Smooth muscle cell (in vitro differentiated cells): ENCODE measurements around the gene CYP2B6. TPM values are rescaled to one million over a fixed set of nuclear protein-coding genes. Genes with fewer than 3 reads are reported as not detected.

Source experiments
- DNase-seq: peaks from one replicate; lab custom pipeline; 2025; ENCODE audit not compliant: unreplicated experiment; lab: John Stamatoyannopoulos, UW
- H2AFZ ChIP-seq: fragments of 200-600 bp; sonication (generic); 2 replicates; pipeline ENCODE4 v1.6.0; 2016; ENCODE audit warnings: antibody characterized with exemption, low read depth, mild to moderate bottlenecking
- H3F3A ChIP-seq: fragments of 200-600 bp; sonication (generic); 2 replicates; pipeline ENCODE4 v1.6.0; 2017; ENCODE audit warnings: antibody characterized with exemption, low read depth
- H3K27ac ChIP-seq: fragments of 200-600 bp; sonication (generic); 2 replicates; pipeline ENCODE4 v1.5.1; 2016; ENCODE audit warnings: low read depth, mild to moderate bottlenecking
- H3K27me3 ChIP-seq: fragments of 200-600 bp; sonication (generic); 2 replicates; pipeline ENCODE4 v1.6.1; 2016; ENCODE audit warnings: low read depth, mild to moderate bottlenecking
- H3K36me3 ChIP-seq: fragments of 200-600 bp; sonication (generic); 2 replicates; pipeline ENCODE4 v1.5.1; 2016; ENCODE audit warnings: low read depth
- H3K4me1 ChIP-seq: fragments of 200-600 bp; sonication (generic); 2 replicates; pipeline ENCODE4 v1.5.1; 2016; ENCODE audit warnings: low read depth
- H3K4me2 ChIP-seq: fragments of 200-600 bp; sonication (generic); 2 replicates; pipeline ENCODE4 v1.6.0; 2016; ENCODE audit warnings: mild to moderate bottlenecking
- H3K4me3 ChIP-seq: fragments of 200-600 bp; sonication (generic); 2 replicates; pipeline ENCODE4 v1.5.1; 2016; ENCODE audit warnings: mild to moderate bottlenecking
- H3K79me2 ChIP-seq: fragments of 200-600 bp; sonication (generic); 2 replicates; pipeline ENCODE4 v1.6.0; 2016; ENCODE audit warnings: low read depth, mild to moderate bottlenecking
- H3K9ac ChIP-seq: fragments of 200-600 bp; sonication (generic); 2 replicates; pipeline ENCODE4 v1.6.0; 2016; ENCODE audit warnings: low read depth
- H3K9me3 ChIP-seq: fragments of 200-600 bp; sonication (generic); replicated peaks from 2 replicates; pipeline ENCODE4 v1.5.1; 2016; ENCODE audit warnings: low read depth
- H4K20me1 ChIP-seq: fragments of 200-600 bp; sonication (generic); 2 replicates; pipeline ENCODE4 v1.6.0; 2016; ENCODE audit warnings: low read depth
- CTCF ChIP-seq: fragments of 200-600 bp; sonication (generic); IDR thresholded peaks from 2 replicates; pipeline ENCODE4 v1.5.1; 2017; ENCODE audit warnings: borderline replicate concordance, mild to moderate bottlenecking, antibody characterized with exemption; ENCODE audit not compliant: insufficient read depth, poor library complexity, severe bottlenecking
- WGBS: methylation state at CpG from one replicate; pipeline ENCODE4 v1.1.7; 2016; ENCODE audit warnings: low lambda C conversion rate; 5-methylcytosine and 5-hydroxymethylcytosine counted together
- polyA plus RNA-seq: library from polyadenylated mRNA; unstranded; fragments of >200 nt; fragmentation: Nextera tagmentation; extraction: Ambion mirVana; gene quantifications from 2 replicates; pipeline ENCODE4 v1.2.1, GENCODE V29; 2016
- total RNA-seq: library from RNA; depleted of rRNA; stranded (reverse); fragments of >200 nt; gene quantifications from 2 replicates; pipeline ENCODE4 v1.2.3, GENCODE V29; 2014

The CYP2B6 gene
- total and polyA plus RNA-seq, 2 experiments from 2014 or later = not detected

GRCh38 chr19:41019346-41019745 is 28.3 kb downstream of the CYP2B6 start:
- TF ChIP-seq CTCF = no peak
- no peak overlapping the region for H3K4me2 ChIP-seq
- H3K27me3 ChIP-seq = no peaks in the 10 kb centered on the region
- no peak for DNase-seq
- no peak overlapping the region for H3K4me3 ChIP-seq
- no peaks in the 10 kb centered on the region for H4K20me1 ChIP-seq
- no peaks in the 10 kb centered on the region for H3F3A ChIP-seq
- 72% methylated on average over 5 of the region's 5 CpGs for WGBS
- H3K27ac ChIP-seq = no peak overlapping the region
- H3K79me2 ChIP-seq = no peaks in the 10 kb centered on the region
- no peak overlapping the region for H3K9ac ChIP-seq
- H3K9me3 ChIP-seq = no peaks in the 10 kb centered on the region
- H3K4me1 ChIP-seq = no peaks in the 10 kb centered on the region
- H2AFZ ChIP-seq = no peak overlapping the region
- H3K36me3 ChIP-seq = no peaks in the 10 kb centered on the region

DNA sequence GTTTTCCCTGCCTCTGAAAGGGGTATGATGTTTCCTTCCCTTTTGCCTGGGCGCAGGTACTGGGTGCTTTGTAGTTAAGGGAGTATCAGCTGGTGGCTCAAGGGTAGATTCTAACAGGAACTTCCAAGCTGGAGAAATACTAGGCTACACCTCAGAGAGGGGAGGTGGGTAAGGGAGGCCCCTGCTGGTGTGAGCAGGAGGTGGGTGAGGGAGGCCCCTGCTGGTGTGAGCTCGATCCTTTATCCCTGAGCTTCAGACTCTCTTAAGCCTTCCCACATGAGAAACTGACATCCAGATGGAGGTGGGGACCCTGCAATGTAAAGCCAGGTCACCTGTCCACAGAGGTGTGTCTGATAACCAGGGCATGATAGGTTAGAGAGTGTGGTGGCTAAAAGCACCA is 32.1 kb downstream of the CYP2B6 start:
- TF ChIP-seq CTCF = no peak
- Histone ChIP-seq H3K9ac (no peak overlapping the region), H3K27me3 (peaks cover 5% of the 10 kb centered on the region), H3K4me3 (no peak overlapping the region), H3F3A (no peaks in the 10 kb centered on the region), H3K36me3 (no peaks in the 10 kb centered on the region), H3K9me3 (no peaks in the 10 kb centered on the region), H3K4me1 (no peaks in the 10 kb centered on the region), H3K27ac (no peak overlapping the region), H2AFZ (no peak overlapping the region), H3K4me2 (no peak overlapping the region), H3K79me2 (no peaks in the 10 kb centered on the region), H4K20me1 (no peaks in the 10 kb centered on the region)
- DNase-seq = no peak
- WGBS = 78% methylated on average over 2 of the region's 2 CpGs

DNA sequence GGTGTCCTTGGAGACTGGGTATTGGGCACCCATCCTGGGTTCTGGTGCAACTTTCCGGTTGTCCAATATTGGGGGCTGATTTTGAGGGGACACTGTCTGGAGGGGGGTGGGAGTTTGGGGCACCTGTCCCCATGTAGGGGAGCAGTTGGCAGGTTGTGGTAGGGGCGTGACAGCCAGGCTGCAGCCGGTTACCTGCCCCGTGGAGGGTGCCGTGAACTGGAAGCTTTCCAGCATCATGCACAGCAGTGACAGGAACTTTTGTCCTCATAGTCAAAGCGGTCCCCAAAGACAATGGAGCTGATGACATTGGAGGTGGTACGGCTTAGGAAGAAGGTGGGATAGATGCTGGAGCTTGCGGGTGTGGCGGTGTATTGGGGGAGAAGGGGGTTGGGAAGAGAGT is 34.3 kb downstream of the CYP2B6 start:
- Histone ChIP-seq H3K4me3 (no peak overlapping the region), H3K4me2 (no peak overlapping the region), H4K20me1 (no peaks in the 10 kb centered on the region), H3K27ac (no peak overlapping the region), H3K9ac (no peak overlapping the region), H3K79me2 (no peaks in the 10 kb centered on the region), H3K4me1 (no peaks in the 10 kb centered on the region), H3K9me3 (no peaks in the 10 kb centered on the region), H3K36me3 (no peaks in the 10 kb centered on the region), H3K27me3 (peaks cover 5% of the 10 kb centered on the region), H2AFZ (no peak overlapping the region), H3F3A (no peaks in the 10 kb centered on the region)
- WGBS = 92% methylated on average over 9 of the region's 9 CpGs
- DNase-seq = no peak
- no peak for TF ChIP-seq CTCF

DNA sequence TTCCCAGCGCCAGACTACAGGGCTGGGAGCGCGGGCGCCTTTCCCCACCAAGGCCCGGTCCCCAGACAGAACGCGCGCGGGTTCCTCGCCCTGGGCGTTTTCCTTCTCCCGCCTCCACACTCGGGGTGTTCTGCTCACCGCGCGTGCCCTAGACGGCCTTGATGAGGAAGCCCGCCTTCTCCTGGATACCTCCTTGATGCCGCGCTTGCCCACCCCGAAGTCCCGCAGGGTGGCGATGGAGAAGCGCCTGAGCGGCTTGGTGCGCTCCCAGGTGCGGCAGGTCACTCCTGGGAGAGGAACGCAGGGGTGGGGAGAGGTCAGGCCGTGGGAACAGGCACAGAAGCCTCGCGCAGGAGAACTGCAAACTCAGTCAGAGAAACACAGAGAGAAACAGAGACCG is 34.8 kb downstream of the CYP2B6 start:
- Histone ChIP-seq H3K9ac (no peak overlapping the region), H3F3A (no peaks in the 10 kb centered on the region), H3K4me3 (no peak overlapping the region), H4K20me1 (no peaks in the 10 kb centered on the region), H3K4me2 (no peak overlapping the region), H3K79me2 (no peaks in the 10 kb centered on the region), H3K4me1 (no peaks in the 10 kb centered on the region), H3K27me3 (peaks cover 5% of the 10 kb centered on the region), H2AFZ (no peak overlapping the region), H3K9me3 (no peaks in the 10 kb centered on the region), H3K27ac (no peak overlapping the region), H3K36me3 (no peaks in the 10 kb centered on the region)
- no peak for TF ChIP-seq CTCF
- no peak for DNase-seq
- WGBS = 66% methylated on average over 32 of the region's 32 CpGs
